Activated T-helper 2 cell treated with anti-CD3 and anti-CD28 coated beads, Interferon-gamma antibody, Interleukin-2, Interleukin-4, amounts not matched to agents 10 μg/mL and 5 μg/mL and 100 μg/mL, durations not matched to agents 14 hours and 24 hours and 36 hours (primary cell): ENCODE data around the gene DEGS2. TPM values are rescaled to one million over a fixed set of nuclear protein-coding genes. Genes with fewer than 3 reads are reported as not detected.

ENCODE experiments used
- DNase-seq: peaks from one replicate; pipeline ENCODE4 v3.0.0; 2021; ENCODE audit warnings: low spot score
- H3K27ac Mint-ChIP-seq: one replicate; pipeline ENCODE4 v1.8.0; 2021; ENCODE audit warnings: mixed read lengths
- H3K27me3 Mint-ChIP-seq: one replicate; pipeline ENCODE4 v1.8.0; 2021; ENCODE audit warnings: low read depth, mixed read lengths
- H3K36me3 Mint-ChIP-seq: one replicate; pipeline ENCODE4 v1.8.0; 2021; ENCODE audit warnings: low read depth, mixed read lengths
- H3K4me1 Mint-ChIP-seq: one replicate; pipeline ENCODE4 v1.8.0; 2021; ENCODE audit warnings: low read depth, mixed read lengths
- H3K4me3 Mint-ChIP-seq: one replicate; pipeline ENCODE4 v1.8.0; 2021; ENCODE audit warnings: low read depth, mild to moderate bottlenecking, moderate library complexity, mixed read lengths
- H3K9me3 Mint-ChIP-seq: one replicate; pipeline ENCODE4 v1.8.0; 2021; ENCODE audit warnings: mixed read lengths
- intact Hi-C: fragments of 100-400 bp; cut with micrococcal nuclease; formaldehyde crosslinking; loops from one replicate; pipeline ENCODE4 v1.15.1; 2023
- total RNA-seq: library from RNA; stranded (reverse); gene quantifications from 2 replicates; pipeline ENCODE4 v1.2.3, GENCODE V29; 2022

DEGS2 gene
- total RNA-seq, 1 donor from 2014 or later = 0.41 TPM

- no peak overlapping the region for H3K4me3 Mint-ChIP-seq
- H3K27me3 Mint-ChIP-seq = no peaks in the 10 kb centered on the region
- H3K4me1 Mint-ChIP-seq = peaks cover 71% of the 10 kb centered on the region
- DNase-seq = peak; percentile 77
- H3K36me3 Mint-ChIP-seq = peaks cover 72% of the 10 kb centered on the region
- H3K9me3 Mint-ChIP-seq = no peaks in the 10 kb centered on the region
- H3K27ac Mint-ChIP-seq = peak overlapping the region; percentile 86
- intact Hi-C loops = loop anchor here (1.0 to 5.0 kb wide), 4 partner anchors 36 to 126 kb away; no protein-coding TSS in a partner anchor
Measured at GRCh38 chr14:100108042-100108825, 51.2 kb downstream of the DEGS2 start.

DNA sequence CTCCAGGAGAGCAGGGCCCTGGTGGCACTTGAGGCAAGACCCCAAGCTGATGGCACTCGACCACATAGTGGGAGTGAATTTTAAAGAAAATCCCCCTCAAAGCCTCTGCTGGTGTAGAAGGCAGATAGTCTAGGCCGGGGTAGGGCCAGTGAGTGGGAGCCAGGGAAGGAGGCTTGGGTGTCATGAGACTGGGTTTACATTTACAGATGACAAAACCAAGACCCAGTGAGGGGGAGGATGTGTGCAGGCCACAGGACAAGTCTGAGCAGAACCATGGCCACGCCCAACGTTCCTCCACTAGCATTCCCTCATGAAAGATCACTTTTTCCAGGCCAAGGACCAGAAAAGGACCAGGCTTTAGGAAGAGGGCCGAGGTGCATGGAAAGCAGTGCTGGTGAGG lies 52.2 kb downstream of the DEGS2 start:
- H3K27me3 Mint-ChIP-seq = no peaks in the 10 kb centered on the region
- H3K4me3 Mint-ChIP-seq = no peak overlapping the region
- H3K9me3 Mint-ChIP-seq = no peaks in the 10 kb centered on the region
- DNase-seq = no peak
- H3K36me3 Mint-ChIP-seq = peaks cover 70% of the 10 kb centered on the region
- intact Hi-C loops = loop anchor here (5.0 kb wide), 1 partner anchor 85 kb away; no protein-coding TSS in a partner anchor
- peak overlapping the region; percentile 86 for H3K27ac Mint-ChIP-seq
- peaks cover 69% of the 10 kb centered on the region for H3K4me1 Mint-ChIP-seq

DNA sequence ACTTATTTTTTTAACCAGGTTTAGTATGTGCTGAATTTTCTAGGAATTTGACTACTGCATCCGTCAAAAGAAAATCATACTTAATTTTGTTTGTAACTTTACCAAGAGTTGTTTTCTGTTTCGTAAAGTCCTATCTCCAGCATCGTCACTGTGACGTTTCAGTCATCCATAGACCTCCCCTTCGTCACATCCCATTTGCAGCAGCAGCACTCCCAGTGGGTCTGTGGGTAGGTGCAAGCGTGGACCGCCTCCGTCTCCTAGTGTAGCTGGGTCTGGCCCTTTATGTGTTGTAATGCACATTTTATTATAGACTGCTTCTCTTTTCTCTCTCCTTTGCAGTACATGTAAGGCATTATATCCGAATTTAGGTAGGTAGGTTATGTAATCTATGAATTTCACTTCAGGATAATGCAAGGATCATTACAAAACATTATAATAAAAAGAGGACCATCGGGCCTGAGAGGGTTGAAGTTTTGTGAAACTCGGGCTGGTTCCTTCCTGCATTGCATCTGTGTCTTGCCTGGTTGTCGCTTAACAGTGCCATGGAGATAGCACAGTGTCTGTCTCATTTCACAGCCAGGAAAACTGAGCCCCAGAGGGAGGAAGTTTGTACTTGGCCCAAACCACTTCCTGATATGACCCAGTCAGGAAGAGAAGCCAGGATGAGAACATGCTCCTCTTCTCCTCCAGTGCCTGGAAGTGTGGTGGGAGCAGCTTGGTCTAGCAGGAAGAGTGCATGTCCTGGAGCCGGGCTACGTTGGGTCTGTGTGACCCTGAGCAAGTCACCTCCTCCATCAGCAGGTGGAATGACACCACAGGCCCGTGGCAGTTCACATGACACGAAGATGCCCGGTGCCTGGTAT lies 53.0 kb downstream of the DEGS2 start:
- DNase-seq = no peak
- peak overlapping the region; percentile 86 for H3K27ac Mint-ChIP-seq
- H3K9me3 Mint-ChIP-seq = no peaks in the 10 kb centered on the region
- no peaks in the 10 kb centered on the region for H3K27me3 Mint-ChIP-seq
- peaks cover 68% of the 10 kb centered on the region for H3K36me3 Mint-ChIP-seq
- intact Hi-C loops = loop anchor here (5.0 kb wide), 1 partner anchor 86 kb away; no protein-coding TSS in a partner anchor
- H3K4me3 Mint-ChIP-seq = peak overlapping the region; percentile 42
- peaks cover 72% of the 10 kb centered on the region for H3K4me1 Mint-ChIP-seq

DNA sequence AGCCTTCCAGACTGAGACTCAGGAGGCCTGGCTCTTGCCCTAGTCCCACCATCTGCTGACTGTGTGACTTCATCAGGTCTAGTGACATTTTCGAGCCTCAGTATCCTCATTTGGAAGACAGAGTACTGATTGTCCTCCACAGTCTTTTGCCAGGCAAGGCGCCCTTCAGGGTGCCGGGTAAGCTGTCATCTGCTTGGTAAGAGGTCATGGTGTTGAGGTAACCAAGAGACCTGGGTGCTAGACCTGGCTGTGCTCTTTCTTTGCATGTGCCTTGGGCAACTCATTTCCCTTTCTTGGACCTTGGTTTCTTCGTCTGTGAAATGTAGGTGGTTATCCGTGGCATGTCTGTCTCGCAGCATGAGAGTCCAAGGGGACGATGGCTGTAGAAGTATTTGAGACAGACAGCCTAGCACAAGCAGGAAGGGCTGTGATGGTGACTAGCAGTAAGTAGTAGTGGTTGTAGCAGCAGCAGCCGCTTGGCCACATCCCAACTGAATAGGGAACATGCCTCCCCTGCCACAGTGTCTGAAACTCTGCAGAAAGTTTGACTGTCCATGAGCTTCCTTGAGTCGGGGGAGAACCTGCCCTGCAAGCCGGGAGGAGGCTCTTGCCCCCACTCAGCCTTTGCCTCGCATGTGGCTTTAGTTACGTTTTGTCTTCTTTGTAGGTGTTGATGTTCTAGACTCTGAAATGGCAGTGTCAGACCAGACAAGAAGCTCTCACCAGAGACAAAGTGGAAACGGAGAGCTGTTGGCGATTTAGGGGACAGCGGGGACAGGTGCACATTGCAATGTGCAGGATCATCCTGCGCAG lies 53.9 kb downstream of the DEGS2 start:
- no peaks in the 10 kb centered on the region for H3K27me3 Mint-ChIP-seq
- peaks cover 72% of the 10 kb centered on the region for H3K4me1 Mint-ChIP-seq
- peaks cover 70% of the 10 kb centered on the region for H3K36me3 Mint-ChIP-seq
- no peak for DNase-seq
- no peaks in the 10 kb centered on the region for H3K9me3 Mint-ChIP-seq
- H3K27ac Mint-ChIP-seq = peak overlapping the region; percentile 86
- H3K4me3 Mint-ChIP-seq = peak overlapping the region; percentile 53
- intact Hi-C loops = loop anchor here (5.0 kb wide), 1 partner anchor 87 kb away; no protein-coding TSS in a partner anchor

DNA sequence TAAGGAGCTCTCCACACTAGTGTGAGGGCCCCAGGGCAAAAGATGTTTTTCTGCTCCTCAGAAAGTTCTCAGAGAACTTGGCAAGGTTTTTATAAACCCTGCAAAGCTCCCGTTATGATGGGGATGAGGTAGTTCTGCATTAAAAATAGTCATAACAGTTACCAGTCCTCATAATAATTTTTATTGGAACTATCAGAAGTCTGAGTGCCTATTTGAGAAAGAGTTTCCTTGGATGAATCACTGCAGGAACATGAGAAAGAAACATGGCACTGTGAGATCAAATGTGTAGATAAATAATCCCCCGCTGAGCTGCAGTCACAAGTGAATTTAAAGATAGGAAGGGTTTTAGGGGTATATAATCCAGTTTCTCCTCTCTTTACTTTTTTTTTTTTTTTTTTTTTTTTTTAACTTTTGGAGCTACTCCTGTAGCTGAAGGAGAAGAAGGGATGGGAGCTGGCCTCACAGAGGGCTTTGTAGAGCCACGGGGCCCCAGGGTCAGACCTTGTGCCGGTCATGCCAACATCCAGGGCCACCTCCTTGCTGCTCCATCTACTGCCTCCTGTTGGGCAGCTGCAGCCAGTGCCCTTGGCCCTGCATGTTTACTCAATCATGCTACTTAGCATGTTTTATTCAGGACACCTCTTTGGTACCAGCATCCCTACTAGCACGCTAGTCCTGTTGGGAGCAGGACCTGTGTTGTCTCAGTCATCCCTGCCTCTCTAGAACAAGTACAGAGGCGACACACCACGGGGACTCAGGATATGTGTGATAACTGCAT lies 54.7 kb downstream of the DEGS2 start:
- Mint-ChIP-seq H3K4me1 (peaks cover 79% of the 10 kb centered on the region), H3K4me3 (peak overlapping the region; percentile 42), H3K36me3 (peaks cover 70% of the 10 kb centered on the region), H3K27me3 (no peaks in the 10 kb centered on the region), H3K9me3 (no peaks in the 10 kb centered on the region), H3K27ac (peak overlapping the region; percentile 89)
- intact Hi-C loops = loop anchor here (5.0 kb wide), 1 partner anchor 88 kb away; no protein-coding TSS in a partner anchor
- no peak for DNase-seq

DNA sequence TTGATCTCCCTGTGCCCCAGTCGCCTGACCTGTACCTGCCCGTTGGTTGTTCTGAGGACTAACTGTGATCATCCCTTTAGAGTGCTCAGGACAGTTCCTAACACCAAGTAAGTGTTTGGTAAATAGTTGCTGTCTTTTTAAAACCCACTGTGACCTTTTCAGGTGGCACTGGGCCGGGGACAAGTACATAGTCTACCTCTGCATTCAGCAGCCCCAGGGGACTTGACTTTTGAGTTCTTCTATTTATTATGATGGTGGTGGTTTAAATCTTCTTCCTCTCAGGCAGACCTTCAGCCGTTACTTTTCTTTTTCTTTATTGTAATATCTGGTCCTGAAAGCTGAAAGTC lies 55.5 kb downstream of the DEGS2 start:
- peaks cover 77% of the 10 kb centered on the region for H3K4me1 Mint-ChIP-seq
- H3K27me3 Mint-ChIP-seq = no peaks in the 10 kb centered on the region
- peak overlapping the region; percentile 89 for H3K27ac Mint-ChIP-seq
- intact Hi-C loops = no loop called here
- H3K36me3 Mint-ChIP-seq = peaks cover 70% of the 10 kb centered on the region
- H3K9me3 Mint-ChIP-seq = no peaks in the 10 kb centered on the region
- DNase-seq = no peak
- peak overlapping the region; percentile 42 for H3K4me3 Mint-ChIP-seq

GRCh38 chr14:100103250-100104005 lies 56.0 kb downstream of the DEGS2 start:
- intact Hi-C loops = no loop called here
- H3K27ac Mint-ChIP-seq = peak overlapping the region; percentile 89
- peaks cover 77% of the 10 kb centered on the region for H3K4me1 Mint-ChIP-seq
- H3K27me3 Mint-ChIP-seq = no peaks in the 10 kb centered on the region
- peaks cover 70% of the 10 kb centered on the region for H3K36me3 Mint-ChIP-seq
- H3K9me3 Mint-ChIP-seq = no peaks in the 10 kb centered on the region
- DNase-seq = no peak
- H3K4me3 Mint-ChIP-seq = peak overlapping the region; percentile 42

DNA sequence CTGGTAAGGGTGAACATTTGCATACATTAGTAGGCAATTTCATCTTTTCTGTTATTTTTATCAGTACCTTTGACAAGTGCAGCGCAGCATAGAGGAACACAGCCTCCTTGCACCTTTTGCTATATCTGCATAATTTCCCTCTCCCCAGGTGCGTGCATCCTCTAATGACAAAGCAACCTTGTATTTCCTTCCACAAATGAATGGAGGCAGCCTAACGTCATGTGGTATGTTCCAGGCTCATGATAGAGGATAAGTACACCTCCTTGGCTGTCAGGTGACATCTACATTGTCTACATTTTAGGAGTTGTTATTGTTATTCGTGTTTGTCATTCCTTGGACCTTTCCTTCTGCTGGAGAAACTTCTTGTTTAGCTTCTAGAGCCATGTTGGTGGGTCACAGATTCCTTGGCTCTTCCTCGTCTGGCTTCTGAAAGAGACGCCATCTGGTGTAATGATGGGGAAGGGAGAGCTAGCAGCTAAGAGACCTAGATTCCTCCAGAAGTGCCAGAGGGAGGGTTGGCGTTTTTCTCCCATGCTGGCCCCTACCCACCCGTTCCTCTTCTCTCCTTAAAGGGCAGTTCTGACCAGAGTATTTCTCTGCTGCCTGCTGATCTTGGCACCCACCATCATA lies 57.2 kb downstream of the DEGS2 start:
- Mint-ChIP-seq H3K27ac (peak overlapping the region; percentile 73), H3K9me3 (no peaks in the 10 kb centered on the region), H3K36me3 (peaks cover 74% of the 10 kb centered on the region), H3K27me3 (no peaks in the 10 kb centered on the region), H3K4me3 (peak overlapping the region; percentile 15), H3K4me1 (peaks cover 76% of the 10 kb centered on the region)
- DNase-seq = no peak
- intact Hi-C loops = no loop called here

DNA sequence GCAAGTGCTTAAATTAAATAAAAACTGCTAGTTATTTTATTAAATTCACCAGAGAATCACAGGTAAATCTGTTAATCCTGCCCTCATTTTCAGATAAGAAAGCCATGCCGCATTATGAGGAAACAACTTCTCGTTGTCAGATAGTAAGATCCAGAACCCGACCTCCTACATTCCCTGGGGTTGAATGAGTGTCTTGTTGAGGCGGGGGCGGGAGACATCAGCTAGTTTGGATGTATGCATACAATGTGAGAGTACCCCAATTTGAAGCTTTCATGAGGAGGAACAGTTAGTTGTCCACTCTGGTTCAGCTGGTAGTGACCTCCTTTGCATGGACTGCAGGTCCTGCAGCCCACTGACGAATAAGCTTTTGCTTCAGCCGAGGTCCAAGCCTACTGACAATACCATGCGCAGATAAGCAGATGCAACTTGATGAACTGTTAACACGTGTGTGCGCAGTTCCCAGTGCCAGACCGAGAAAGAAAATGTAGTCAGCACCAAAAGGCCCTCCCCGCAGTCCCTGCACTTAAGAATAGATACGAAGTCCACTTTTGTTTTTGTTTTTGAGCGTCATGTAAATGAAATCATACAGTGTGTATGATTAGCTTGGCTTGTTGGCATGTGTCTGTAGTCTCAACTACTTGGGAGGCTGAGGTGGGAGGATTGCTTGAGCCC lies 59.3 kb downstream of the DEGS2 start:
- intact Hi-C loops = no loop called here
- H3K27ac Mint-ChIP-seq = peak overlapping the region; percentile 82
- no peaks in the 10 kb centered on the region for H3K9me3 Mint-ChIP-seq
- H3K4me3 Mint-ChIP-seq = peak overlapping the region; percentile 40
- H3K4me1 Mint-ChIP-seq = peaks cover 73% of the 10 kb centered on the region
- H3K27me3 Mint-ChIP-seq = no peaks in the 10 kb centered on the region
- peaks cover 81% of the 10 kb centered on the region for H3K36me3 Mint-ChIP-seq
- no peak for DNase-seq

DNA sequence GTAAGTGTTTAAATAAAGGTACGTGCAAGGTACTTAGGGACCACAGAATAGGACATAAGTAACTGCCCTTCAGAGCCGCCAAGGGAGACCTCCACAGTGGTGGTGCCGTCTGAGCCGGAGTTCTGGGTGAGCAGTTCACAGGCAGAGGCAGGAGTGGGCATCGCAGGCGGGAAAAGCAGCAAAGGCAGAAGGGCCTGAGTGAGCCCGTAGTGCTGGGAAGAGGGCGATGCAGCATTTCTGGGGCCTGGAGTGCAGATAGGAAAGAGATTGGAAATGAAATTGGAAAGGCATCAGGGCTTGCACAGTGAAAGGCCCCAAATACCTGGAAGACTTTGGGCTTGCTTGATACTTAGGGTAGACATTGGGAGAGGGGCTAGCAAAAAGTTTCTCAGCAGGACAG lies 61.3 kb downstream of the DEGS2 start:
- Mint-ChIP-seq H3K9me3 (no peaks in the 10 kb centered on the region), H3K4me3 (no peak overlapping the region), H3K36me3 (peaks cover 82% of the 10 kb centered on the region), H3K4me1 (peaks cover 67% of the 10 kb centered on the region), H3K27ac (peak overlapping the region; percentile 83), H3K27me3 (no peaks in the 10 kb centered on the region)
- intact Hi-C loops = no loop called here
- DNase-seq = no peak
